Measurements from ENCODE around the gene TPGS2.

Gene TPGS2

GRCh38 chr18:36839835-36840234 is 11.0 kb upstream of the TPGS2 start:
- no peak for ATAC-seq
- TF ChIP-seq TOX (CRISPR knock-in tag; IDR thresholded peaks at IDR 0.05; ENCODE audit: borderline replicate concordance) (no peak), GLIS3 (CRISPR knock-in tag; IDR thresholded peaks at IDR 0.05) (no peak), ZNF8 (CRISPR knock-in tag; IDR thresholded peaks at IDR 0.05) (no peak), CREB5 (CRISPR knock-in tag; IDR thresholded peaks at IDR 0.05; ENCODE audit: low read depth) (no peak), CSDC2 (CRISPR knock-in tag; IDR thresholded peaks at IDR 0.05) (no peak), ZNF565 (CRISPR knock-in tag; conservative IDR thresholded peaks at IDR 0.05; ENCODE audit: low read depth) (no peak), ZNF70 (CRISPR knock-in tag; IDR thresholded peaks at IDR 0.05) (no peak), RARB (CRISPR knock-in tag; IDR thresholded peaks at IDR 0.05) (no peak), ZFP3 (CRISPR knock-in tag; IDR thresholded peaks at IDR 0.05) (no peak), ARNTL (CRISPR knock-in tag; IDR thresholded peaks at IDR 0.05; ENCODE audit: borderline replicate concordance, low read depth) (no peak), ESRRG (CRISPR knock-in tag; IDR thresholded peaks at IDR 0.05) (no peak), TSHZ2 (CRISPR knock-in tag; IDR thresholded peaks at IDR 0.05) (no peak), ZC3H10 (CRISPR knock-in tag; IDR thresholded peaks at IDR 0.05) (no peak), POU6F1 (CRISPR knock-in tag; IDR thresholded peaks at IDR 0.05; ENCODE audit: borderline replicate concordance, low read depth) (no peak), OSR1 (CRISPR knock-in tag; IDR thresholded peaks at IDR 0.05) (no peak), CSRNP3 (CRISPR knock-in tag; IDR thresholded peaks at IDR 0.05) (no peak), BACH2 (CRISPR knock-in tag; IDR thresholded peaks at IDR 0.05; ENCODE audit: borderline replicate concordance) (no peak), TCF4 (CRISPR knock-in tag; IDR thresholded peaks at IDR 0.05; ENCODE audit: borderline replicate concordance) (no peak), PPARA (CRISPR knock-in tag; IDR thresholded peaks at IDR 0.05; ENCODE audit: borderline replicate concordance) (no peak), SNAI2 (CRISPR knock-in tag; IDR thresholded peaks at IDR 0.05) (no peak)

- no peak for ATAC-seq
- TF ChIP-seq ZNF565 (CRISPR knock-in tag; conservative IDR thresholded peaks at IDR 0.05; ENCODE audit: low read depth) (no peak), TCF4 (CRISPR knock-in tag; IDR thresholded peaks at IDR 0.05; ENCODE audit: borderline replicate concordance) (no peak), ZC3H10 (CRISPR knock-in tag; IDR thresholded peaks at IDR 0.05) (no peak), PPARA (CRISPR knock-in tag; IDR thresholded peaks at IDR 0.05; ENCODE audit: borderline replicate concordance) (no peak), ZNF8 (CRISPR knock-in tag; IDR thresholded peaks at IDR 0.05) (no peak), CSDC2 (CRISPR knock-in tag; IDR thresholded peaks at IDR 0.05) (no peak), RARB (CRISPR knock-in tag; IDR thresholded peaks at IDR 0.05) (no peak), TOX (CRISPR knock-in tag; IDR thresholded peaks at IDR 0.05; ENCODE audit: borderline replicate concordance) (no peak), SNAI2 (CRISPR knock-in tag; IDR thresholded peaks at IDR 0.05) (no peak)
Measured at GRCh38 chr18:36835927-36836326, 7.1 kb upstream of the TPGS2 start.

GRCh38 chr18:36833120-36833519 is 4.3 kb upstream of the TPGS2 start:
- ATAC-seq = no peak
- TF ChIP-seq ZNF565 (CRISPR knock-in tag; conservative IDR thresholded peaks at IDR 0.05; ENCODE audit: low read depth) (no peak), PATZ1 (CRISPR knock-in tag; IDR thresholded peaks at IDR 0.05; ENCODE audit: borderline replicate concordance) (no peak), ESRRG (CRISPR knock-in tag; IDR thresholded peaks at IDR 0.05) (no peak), ARNTL (CRISPR knock-in tag; IDR thresholded peaks at IDR 0.05; ENCODE audit: borderline replicate concordance, low read depth) (no peak), POU6F1 (CRISPR knock-in tag; IDR thresholded peaks at IDR 0.05; ENCODE audit: borderline replicate concordance, low read depth) (no peak), ISL1 (CRISPR knock-in tag; IDR thresholded peaks at IDR 0.05) (no peak), CREB5 (CRISPR knock-in tag; IDR thresholded peaks at IDR 0.05; ENCODE audit: low read depth) (no peak), TOX (CRISPR knock-in tag; IDR thresholded peaks at IDR 0.05; ENCODE audit: borderline replicate concordance) (no peak), ZNF70 (CRISPR knock-in tag; IDR thresholded peaks at IDR 0.05) (no peak)

Measured in SK-N-SH treated with all-trans-retinoic acid at 6 μM for 48 hours (cell line).